HL-60/S4 treated with phorbol 12-myristate 13-acetate at 8.2 ng/mL for 4 days and 3 days (cell line): ENCODE results near the gene CCDC148.
"Not testable (repeated sequence)": the region's sequence is repeated elsewhere in the genome, so short reads cannot be mapped to it uniquely, and the experiment has no call there.

Experiments used
- in situ Hi-C: fragments of 300-500 bp; cut with MboI; formaldehyde crosslinking; loops from 2 replicates; pipeline ENCODE4 v1.15.0; 2022; ENCODE audit warnings: low sequenced_read_pairs

CCDC148 gene

GRCh38 chr2:158366342-158366741 is 90.2 kb downstream of the CCDC148 start:
- in situ Hi-C loops = no loop called here

DNA sequence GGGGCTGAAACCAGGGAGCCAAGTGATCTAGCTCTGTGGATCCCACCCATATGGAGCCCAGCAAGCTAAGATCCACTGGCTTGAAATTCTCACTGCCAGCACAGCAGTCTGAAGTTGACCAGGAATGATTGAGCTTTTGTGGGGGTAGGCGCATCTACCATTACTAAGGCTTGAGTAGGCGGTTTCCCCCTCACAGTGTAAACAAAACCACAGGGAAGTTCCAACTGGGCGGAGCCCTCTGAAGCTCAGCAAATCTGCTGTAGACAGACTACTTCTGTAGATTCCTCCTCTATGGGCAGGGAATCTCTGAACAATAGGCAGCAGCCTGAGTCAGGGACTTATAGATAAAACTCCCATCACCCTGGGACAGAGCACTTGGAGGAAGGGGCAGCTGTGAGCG is 96.7 kb downstream of the CCDC148 start:
- in situ Hi-C loops = no loop called here

- in situ Hi-C loops = no loop called here
Measured at GRCh38 chr2:158357699-158358098, 98.9 kb downstream of the CCDC148 start.

DNA sequence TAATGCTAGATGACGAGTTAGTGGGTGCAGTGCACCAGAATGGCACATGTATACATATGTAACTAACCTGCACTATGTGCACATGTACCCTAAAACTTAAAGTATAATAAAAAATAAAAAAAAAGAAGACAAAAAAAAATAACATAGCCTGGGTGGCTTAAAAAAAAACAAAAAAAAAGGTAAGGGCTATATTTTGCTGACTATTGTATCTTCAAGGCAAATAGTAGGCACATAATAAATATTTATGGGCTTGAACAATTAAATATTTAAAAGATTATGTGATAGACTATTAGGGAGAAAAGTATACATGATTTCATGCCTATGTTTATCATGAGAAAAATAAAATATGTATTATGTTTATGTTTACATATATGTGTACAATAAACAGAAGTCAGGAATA is 99.4 kb downstream of the CCDC148 start:
- in situ Hi-C loops = no loop called here

GRCh38 chr2:158351466-158351816 is 105.1 kb downstream of the CCDC148 start:
- in situ Hi-C loops = not testable (repeated sequence)

- in situ Hi-C loops = not testable (repeated sequence)
Measured at GRCh38 chr2:158350751-158351465, 105.6 kb downstream of the CCDC148 start.

GRCh38 chr2:158346032-158346431 is 110.5 kb downstream of the CCDC148 start:
- in situ Hi-C loops = no loop called here

- in situ Hi-C loops = no loop called here
Measured at GRCh38 chr2:158339513-158339912, 117.0 kb downstream of the CCDC148 start.

GRCh38 chr2:158337018-158337417 is 119.5 kb downstream of the CCDC148 start:
- in situ Hi-C loops = no loop called here

GRCh38 chr2:158331799-158332198 is 124.8 kb downstream of the CCDC148 start:
- in situ Hi-C loops = not testable (repeated sequence)

DNA sequence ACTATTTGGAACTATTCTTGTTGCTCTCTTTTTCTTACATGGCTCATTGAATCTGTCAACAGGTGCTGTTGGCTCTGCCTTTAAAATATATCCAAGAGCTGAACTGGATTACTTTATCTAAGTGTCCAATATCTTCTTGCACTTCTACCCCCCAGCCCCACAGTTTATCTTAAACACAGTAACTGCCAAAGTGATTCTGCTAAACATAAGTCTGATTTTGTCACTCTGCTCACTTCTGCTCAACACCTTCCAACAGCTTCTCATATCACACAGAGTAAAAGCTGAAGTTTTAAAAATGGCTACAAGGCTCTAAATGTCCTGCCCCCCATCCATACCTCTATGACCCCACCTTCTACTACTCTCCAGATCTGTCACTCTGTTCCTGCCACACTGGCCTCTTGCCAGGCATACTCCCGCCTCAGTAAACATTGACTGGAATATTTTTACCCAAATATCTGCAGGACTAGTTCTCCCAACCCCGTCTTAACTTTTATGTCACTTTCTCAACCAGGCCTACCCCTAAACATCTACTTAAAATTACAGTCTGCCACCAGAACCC is 130.7 kb downstream of the CCDC148 start:
- in situ Hi-C loops = no loop called here

DNA sequence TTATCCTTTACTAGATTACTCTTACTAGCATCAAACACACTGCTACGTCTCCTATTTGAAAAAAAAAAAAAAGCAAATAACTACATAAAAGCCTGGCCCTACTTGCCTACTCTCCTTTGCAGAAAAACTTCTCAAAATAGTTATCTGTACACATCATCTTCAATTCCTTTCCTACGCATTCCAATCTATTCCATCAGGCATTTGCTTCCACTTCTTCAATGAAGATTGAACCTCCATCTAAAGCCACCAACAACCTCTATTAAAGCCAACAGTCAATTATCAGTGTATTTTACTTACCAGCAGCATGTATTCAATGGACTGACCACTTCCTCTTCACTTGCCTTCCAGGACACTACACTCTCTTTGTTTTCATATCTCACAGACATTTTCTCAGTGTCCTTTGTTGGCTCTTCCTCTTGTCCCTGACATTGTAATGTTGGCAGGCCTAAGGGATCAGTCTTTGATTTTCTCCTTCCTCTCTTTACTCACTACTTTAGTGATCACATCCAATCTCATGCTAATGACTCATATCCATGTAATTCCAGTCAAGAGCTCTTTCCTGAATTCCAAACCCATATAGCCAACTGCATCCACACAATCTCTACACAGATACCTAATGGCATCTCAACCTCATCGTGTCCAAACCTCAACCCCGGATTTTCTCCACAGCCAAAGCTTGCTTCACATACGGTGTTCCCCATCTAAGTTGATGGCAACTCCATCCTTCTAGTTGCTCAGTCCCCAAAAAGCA is 131.3 kb downstream of the CCDC148 start:
- in situ Hi-C loops = no loop called here

- in situ Hi-C loops = no loop called here
Measured at GRCh38 chr2:158323381-158323780, 133.2 kb downstream of the CCDC148 start.

- in situ Hi-C loops = no loop called here
Measured at GRCh38 chr2:158321264-158321663, 135.3 kb downstream of the CCDC148 start.

GRCh38 chr2:158319269-158319668 is 137.3 kb downstream of the CCDC148 start:
- in situ Hi-C loops = no loop called here

- in situ Hi-C loops = no loop called here
Measured at GRCh38 chr2:158317642-158318041, 138.9 kb downstream of the CCDC148 start.

DNA sequence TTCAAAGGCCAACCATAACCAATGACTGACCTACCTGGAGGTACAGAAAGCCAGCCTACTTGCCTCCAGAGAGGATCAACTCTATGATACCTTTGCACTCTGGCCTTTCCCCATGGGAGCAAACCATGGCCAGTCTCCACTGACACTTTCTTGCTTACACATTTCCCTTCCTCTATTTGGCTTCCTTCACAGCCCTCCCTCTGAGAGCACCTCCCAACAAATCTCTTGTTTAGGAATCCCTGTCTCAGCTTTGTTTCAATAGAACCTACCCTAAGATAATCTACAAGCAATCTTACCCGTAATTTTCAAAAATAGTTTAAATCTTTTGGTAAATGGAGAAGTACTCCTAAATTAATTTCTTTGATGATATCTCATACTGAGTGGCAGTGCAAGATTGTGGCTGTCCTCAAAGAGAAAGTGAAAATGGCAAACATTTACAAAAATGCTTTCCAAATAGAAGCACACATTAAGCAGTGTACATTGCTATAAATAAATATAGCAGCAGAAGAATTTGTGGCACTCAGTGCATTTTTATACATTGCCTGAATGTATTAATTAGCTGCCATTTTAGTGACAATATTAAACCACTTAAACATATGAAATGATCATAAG is 140.6 kb downstream of the CCDC148 start:
- in situ Hi-C loops = no loop called here

GRCh38 chr2:158315000-158315399 is 141.6 kb downstream of the CCDC148 start:
- in situ Hi-C loops = no loop called here

DNA sequence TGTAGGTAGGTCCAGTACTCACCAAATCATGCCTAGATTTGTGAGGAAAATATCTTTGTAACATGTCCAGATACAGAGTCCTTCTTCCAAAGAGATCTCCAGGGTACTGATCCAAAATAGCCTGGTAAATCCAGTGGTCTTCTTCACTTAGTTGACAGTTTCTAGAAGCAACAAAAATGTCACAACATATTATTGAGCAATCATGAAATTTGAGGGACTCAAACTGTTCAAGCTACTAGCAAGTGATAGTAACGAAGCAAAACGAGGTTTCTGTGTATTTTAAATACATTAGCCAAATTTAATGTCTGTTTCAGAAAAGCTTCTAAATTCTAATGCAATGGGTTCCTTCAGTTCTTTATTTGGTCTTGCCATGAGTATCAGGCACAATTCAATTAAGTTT is 142.8 kb downstream of the CCDC148 start:
- in situ Hi-C loops = no loop called here

DNA sequence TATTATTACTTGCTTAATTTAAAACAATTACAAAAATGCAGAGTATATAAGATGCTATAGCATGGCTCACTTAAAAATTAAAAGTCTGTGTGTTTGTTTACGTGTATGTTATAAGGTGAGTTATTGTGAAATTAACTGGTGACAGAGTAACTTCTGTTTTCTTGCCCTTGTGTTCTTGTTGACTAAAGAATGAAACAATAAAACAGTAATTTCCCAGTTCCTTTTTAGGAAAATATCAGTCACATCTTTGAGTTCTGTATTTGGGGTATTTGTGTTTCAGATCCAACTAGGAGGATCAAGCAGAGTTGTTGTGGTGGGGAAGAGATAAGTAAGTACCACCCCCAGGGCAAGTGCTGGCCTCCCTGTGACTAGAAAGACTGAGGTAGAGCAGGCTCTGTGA is 143.6 kb downstream of the CCDC148 start:
- in situ Hi-C loops = no loop called here

GRCh38 chr2:158310407-158310806 is 146.1 kb downstream of the CCDC148 start:
- in situ Hi-C loops = not testable (repeated sequence)

- in situ Hi-C loops = no loop called here
Measured at GRCh38 chr2:158305501-158305900, 151.1 kb downstream of the CCDC148 start.
